Smooth muscle cell (in vitro differentiated cells): ENCODE results near the gene EDN1. TPM values are rescaled to one million over a fixed set of nuclear protein-coding genes. Genes with fewer than 3 reads are reported as not detected.

Experiments used
- DNase-seq: peaks from one replicate; lab custom pipeline; 2025; ENCODE audit not compliant: unreplicated experiment; lab: John Stamatoyannopoulos, UW
- H2AFZ ChIP-seq: fragments of 200-600 bp; sonication (generic); 2 replicates; pipeline ENCODE4 v1.6.0; 2016; ENCODE audit warnings: antibody characterized with exemption, low read depth, mild to moderate bottlenecking
- H3F3A ChIP-seq: fragments of 200-600 bp; sonication (generic); 2 replicates; pipeline ENCODE4 v1.6.0; 2017; ENCODE audit warnings: antibody characterized with exemption, low read depth
- H3K27ac ChIP-seq: fragments of 200-600 bp; sonication (generic); 2 replicates; pipeline ENCODE4 v1.5.1; 2016; ENCODE audit warnings: low read depth, mild to moderate bottlenecking
- H3K27me3 ChIP-seq: fragments of 200-600 bp; sonication (generic); 2 replicates; pipeline ENCODE4 v1.6.1; 2016; ENCODE audit warnings: low read depth, mild to moderate bottlenecking
- H3K36me3 ChIP-seq: fragments of 200-600 bp; sonication (generic); 2 replicates; pipeline ENCODE4 v1.5.1; 2016; ENCODE audit warnings: low read depth
- H3K4me1 ChIP-seq: fragments of 200-600 bp; sonication (generic); 2 replicates; pipeline ENCODE4 v1.5.1; 2016; ENCODE audit warnings: low read depth
- H3K4me2 ChIP-seq: fragments of 200-600 bp; sonication (generic); 2 replicates; pipeline ENCODE4 v1.6.0; 2016; ENCODE audit warnings: mild to moderate bottlenecking
- H3K4me3 ChIP-seq: fragments of 200-600 bp; sonication (generic); 2 replicates; pipeline ENCODE4 v1.5.1; 2016; ENCODE audit warnings: mild to moderate bottlenecking
- H3K79me2 ChIP-seq: fragments of 200-600 bp; sonication (generic); 2 replicates; pipeline ENCODE4 v1.6.0; 2016; ENCODE audit warnings: low read depth, mild to moderate bottlenecking
- H3K9ac ChIP-seq: fragments of 200-600 bp; sonication (generic); 2 replicates; pipeline ENCODE4 v1.6.0; 2016; ENCODE audit warnings: low read depth
- H3K9me3 ChIP-seq: fragments of 200-600 bp; sonication (generic); replicated peaks from 2 replicates; pipeline ENCODE4 v1.5.1; 2016; ENCODE audit warnings: low read depth
- H4K20me1 ChIP-seq: fragments of 200-600 bp; sonication (generic); 2 replicates; pipeline ENCODE4 v1.6.0; 2016; ENCODE audit warnings: low read depth
- CTCF ChIP-seq: fragments of 200-600 bp; sonication (generic); IDR thresholded peaks from 2 replicates; pipeline ENCODE4 v1.5.1; 2017; ENCODE audit warnings: borderline replicate concordance, mild to moderate bottlenecking, antibody characterized with exemption; ENCODE audit not compliant: insufficient read depth, poor library complexity, severe bottlenecking
- WGBS: methylation state at CpG from one replicate; pipeline ENCODE4 v1.1.7; 2016; ENCODE audit warnings: low lambda C conversion rate; 5-methylcytosine and 5-hydroxymethylcytosine counted together
- polyA plus RNA-seq: library from polyadenylated mRNA; unstranded; fragments of >200 nt; fragmentation: Nextera tagmentation; extraction: Ambion mirVana; gene quantifications from 2 replicates; pipeline ENCODE4 v1.2.1, GENCODE V29; 2016
- total RNA-seq: library from RNA; depleted of rRNA; stranded (reverse); fragments of >200 nt; gene quantifications from 2 replicates; pipeline ENCODE4 v1.2.3, GENCODE V29; 2014

The EDN1 gene
- total and polyA plus RNA-seq, 2 experiments from 2014 or later = 8.2 to 20.0 TPM

GRCh38 chr6:12301018-12301417, 10.9 kb downstream of the EDN1 start:
- WGBS = 94% methylated on average over 3 of the region's 3 CpGs
- Histone ChIP-seq H3K79me2 (no peaks in the 10 kb centered on the region), H3K36me3 (no peaks in the 10 kb centered on the region), H3K4me2 (no peak overlapping the region), H3K4me1 (no peaks in the 10 kb centered on the region), H3K27ac (no peak overlapping the region), H3F3A (no peaks in the 10 kb centered on the region), H3K27me3 (no peaks in the 10 kb centered on the region), H3K4me3 (no peak overlapping the region), H3K9ac (no peak overlapping the region), H2AFZ (no peak overlapping the region), H3K9me3 (no peaks in the 10 kb centered on the region), H4K20me1 (no peaks in the 10 kb centered on the region)
- no peak for DNase-seq
- TF ChIP-seq CTCF = no peak

- no peak overlapping the region for H3K9ac ChIP-seq
- H3K36me3 ChIP-seq = no peaks in the 10 kb centered on the region
- H3K4me2 ChIP-seq = no peak overlapping the region
- no peaks in the 10 kb centered on the region for H3F3A ChIP-seq
- no peak overlapping the region for H3K27ac ChIP-seq
- no peak for DNase-seq
- no peaks in the 10 kb centered on the region for H3K9me3 ChIP-seq
- H4K20me1 ChIP-seq = no peaks in the 10 kb centered on the region
- no peaks in the 10 kb centered on the region for H3K27me3 ChIP-seq
- no peak overlapping the region for H2AFZ ChIP-seq
- no peak overlapping the region for H3K4me3 ChIP-seq
- H3K4me1 ChIP-seq = no peaks in the 10 kb centered on the region
- WGBS = 94% methylated on average over 2 of the region's 2 CpGs
- H3K79me2 ChIP-seq = no peaks in the 10 kb centered on the region
- no peak for TF ChIP-seq CTCF
Observed at GRCh38 chr6:12304487-12304886, 14.3 kb downstream of the EDN1 start.

- no peaks in the 10 kb centered on the region for H3F3A ChIP-seq
- no peak overlapping the region for H3K4me3 ChIP-seq
- H4K20me1 ChIP-seq = no peaks in the 10 kb centered on the region
- no peaks in the 10 kb centered on the region for H3K79me2 ChIP-seq
- DNase-seq = no peak
- no peaks in the 10 kb centered on the region for H3K4me1 ChIP-seq
- no peak overlapping the region for H3K27ac ChIP-seq
- H3K9me3 ChIP-seq = no peaks in the 10 kb centered on the region
- H3K9ac ChIP-seq = no peak overlapping the region
- no peaks in the 10 kb centered on the region for H3K36me3 ChIP-seq
- H3K27me3 ChIP-seq = no peaks in the 10 kb centered on the region
- 96% methylated on average over 2 of the region's 2 CpGs for WGBS
- H3K4me2 ChIP-seq = no peak overlapping the region
- H2AFZ ChIP-seq = no peak overlapping the region
- TF ChIP-seq CTCF = no peak
Observed at GRCh38 chr6:12309070-12309469, 18.9 kb downstream of the EDN1 start.

- Histone ChIP-seq H3K27ac (no peak overlapping the region), H2AFZ (no peak overlapping the region), H3K27me3 (no peaks in the 10 kb centered on the region), H3F3A (no peaks in the 10 kb centered on the region), H3K4me3 (no peak overlapping the region), H4K20me1 (no peaks in the 10 kb centered on the region), H3K9me3 (no peaks in the 10 kb centered on the region), H3K9ac (no peak overlapping the region), H3K4me2 (no peak overlapping the region), H3K36me3 (no peaks in the 10 kb centered on the region), H3K4me1 (no peaks in the 10 kb centered on the region), H3K79me2 (no peaks in the 10 kb centered on the region)
- DNase-seq = no peak
- 93% methylated on average over 2 of the region's 2 CpGs for WGBS
- TF ChIP-seq CTCF = no peak
Observed at GRCh38 chr6:12311106-12311505, 20.9 kb downstream of the EDN1 start.
